PC-3 (cell line): ENCODE measurements around the gene GXYLT1. TPM values are rescaled to one million over a fixed set of nuclear protein-coding genes. Genes with fewer than 3 reads are reported as not detected.

Experiments
- ATAC-seq: fragments of 200-7000 bp; cut with Tn5 transposase; 2 replicates; pipeline ENCODE4 v1.9.1; 2020; ENCODE audit warnings: mild to moderate bottlenecking, moderate library complexity
- Bru-seq: library from RNA; stranded (reverse); fragments of 400-500 nt; gene quantifications from one replicate; lab custom pipeline; 2021; lab: Mats Ljungman, UMichigan
- BruChase-seq, 2 experiments: library from RNA; stranded (reverse); fragments of 400-500 nt; gene quantifications; one replicate each; lab custom pipeline; 2021; lab: Mats Ljungman, UMichigan
- BruUV-seq: library from RNA; stranded (reverse); fragments of 400-500 nt; replicated peaks from 2 replicates; lab custom pipeline; 2021; lab: Mats Ljungman, UMichigan
- CTCF ChIA-PET: fragments of 300-600 bp; sonication (Branson Sonifier 250); formaldehyde crosslinking; loops from one replicate; lab custom pipeline; 2022; ENCODE audit warnings: antibody characterized with exemption; lab: Charles Lee
- POLR2A ChIA-PET: fragments of 300-600 bp; sonication (Branson Sonifier 250); formaldehyde crosslinking; loops from one replicate; lab custom pipeline; 2022; ENCODE audit warnings: antibody characterized with exemption; ENCODE audit not compliant: unreplicated experiment; lab: Charles Lee
- DNase-seq: peaks from one replicate; pipeline ENCODE4 v3.0.0-alpha.2; 2015
- H2AFZ ChIP-seq: fragments of 300-600 bp; sonication (generic); 2 replicates; pipeline ENCODE4 v1.6.0; 2016; ENCODE audit warnings: antibody characterized with exemption, low read length
- H3F3A ChIP-seq: fragments of 300-600 bp; sonication (generic); one replicate; pipeline ENCODE4 v1.6.0; 2017; ENCODE audit warnings: antibody characterized with exemption, low read length, control low read depth, mild to moderate bottlenecking; ENCODE audit not compliant: unreplicated experiment
- H3K27ac ChIP-seq: fragments of 300-600 bp; sonication (generic); 2 replicates; pipeline ENCODE4 v1.5.1; 2016; ENCODE audit warnings: mild to moderate bottlenecking, low read length
- H3K27me3 ChIP-seq: fragments of 300-600 bp; sonication (generic); 2 replicates; pipeline ENCODE4 v1.6.1; 2016; ENCODE audit warnings: low read length, mixed read lengths
- H3K36me3 ChIP-seq: fragments of 300-600 bp; sonication (generic); 2 replicates; pipeline ENCODE4 v1.6.1; 2016; ENCODE audit warnings: low read depth, mixed run types, low read length, mixed read lengths
- H3K4me1 ChIP-seq: fragments of 300-600 bp; sonication (generic); 2 replicates; pipeline ENCODE4 v1.5.1; 2016; ENCODE audit warnings: low read length; ENCODE audit not compliant: insufficient read depth
- H3K4me2 ChIP-seq: fragments of 300-600 bp; sonication (generic); 2 replicates; pipeline ENCODE4 v1.6.0; 2016; ENCODE audit warnings: low read length
- H3K4me3 ChIP-seq: fragments of 300-600 bp; sonication (generic); 2 replicates; pipeline ENCODE4 v1.5.1; 2016; ENCODE audit warnings: mild to moderate bottlenecking, low read length, mixed read lengths
- H3K79me2 ChIP-seq: fragments of 300-600 bp; sonication (generic); 2 replicates; pipeline ENCODE4 v1.6.1; 2017; ENCODE audit warnings: low read length, mixed read lengths
- H3K9ac ChIP-seq: fragments of 300-600 bp; sonication (generic); 2 replicates; pipeline ENCODE4 v1.6.0; 2016; ENCODE audit warnings: mild to moderate bottlenecking, low read length
- H3K9me2 ChIP-seq: fragments of 300-600 bp; sonication (generic); replicated peaks from 2 replicates; pipeline ENCODE4 v1.6.1; 2016; ENCODE audit warnings: mixed run types, low read length, mixed read lengths
- H3K9me3 ChIP-seq: fragments of 300-600 bp; sonication (generic); 2 replicates; pipeline ENCODE4 v1.6.1; 2016; ENCODE audit warnings: low read length, mixed read lengths
- H4K20me1 ChIP-seq: fragments of 300-600 bp; sonication (generic); 2 replicates; pipeline ENCODE4 v1.6.1; 2016; ENCODE audit warnings: low read length, mixed read lengths
- EZH2 ChIP-seq: fragments of 300-600 bp; sonication (generic); IDR thresholded peaks from one replicate; pipeline ENCODE4 v1.6.1; 2017; ENCODE audit warnings: antibody characterized with exemption, mild to moderate bottlenecking, low read length; ENCODE audit not compliant: unreplicated experiment
- EZH2phosphoT487 ChIP-seq: fragments of 300-600 bp; sonication (generic); IDR thresholded peaks from 2 replicates; pipeline ENCODE4 v1.6.1; 2018; ENCODE audit warnings: mild to moderate bottlenecking, antibody characterized with exemption, low read length, borderline replicate concordance
- intact Hi-C: fragments of 100-400 bp; cut with micrococcal nuclease; formaldehyde crosslinking; loops from 2 replicates; pipeline ENCODE4 v1.9.0; 2023
- long read RNA-seq: library from polyadenylated mRNA; unstranded; transcript quantifications from one replicate; pipeline ENCODE4 v2.0.0, GENCODE V29; 2021; ENCODE audit not compliant: unreplicated experiment
- total RNA-seq: library from RNA; depleted of rRNA; stranded (reverse); fragments of >200 nt; gene quantifications from 2 replicates; pipeline ENCODE4 v1.2.3, GENCODE V29; 2014; rRNA removed
- TF ChIP-seq, protein P1 (sequence below): fragments of 300-600 bp; sonication (generic); conservative IDR thresholded peaks from 2 replicates; pipeline ENCODE4 v1.5.1; 2017; ENCODE audit warnings: antibody characterized with exemption, low read depth, mild to moderate bottlenecking, low read length

Gene GXYLT1, protein sequence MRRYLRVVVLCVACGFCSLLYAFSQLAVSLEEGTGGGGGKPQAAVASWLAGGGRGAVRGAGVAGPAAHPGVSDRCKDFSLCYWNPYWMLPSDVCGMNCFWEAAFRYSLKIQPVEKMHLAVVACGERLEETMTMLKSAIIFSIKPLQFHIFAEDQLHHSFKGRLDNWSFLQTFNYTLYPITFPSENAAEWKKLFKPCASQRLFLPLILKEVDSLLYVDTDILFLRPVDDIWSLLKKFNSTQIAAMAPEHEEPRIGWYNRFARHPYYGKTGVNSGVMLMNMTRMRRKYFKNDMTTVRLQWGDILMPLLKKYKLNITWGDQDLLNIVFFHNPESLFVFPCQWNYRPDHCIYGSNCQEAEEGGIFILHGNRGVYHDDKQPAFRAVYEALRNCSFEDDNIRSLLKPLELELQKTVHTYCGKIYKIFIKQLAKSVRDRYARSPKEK
- 5.1 and 10.9 TPM in 2 replicates for total RNA-seq
- percentile 72 among the genes with signal in this experiment for Bru-seq, nascent RNA
- percentile 75 among the genes with signal in this experiment for BruChase-seq, experiment 1, labeled RNA remaining after a 6-hour chase
- BruChase-seq, experiment 2, labeled RNA remaining after a 2-hour chase = percentile 68 among the genes with signal in this experiment
- long read RNA-seq, full-length matches to known transcripts = 15 of 25 reads
- long read RNA-seq, partial matches to known transcripts = 2 of 25 reads
- long read RNA-seq, other reads (novel, unspliced or antisense) = 8 of 25 reads

DNA sequence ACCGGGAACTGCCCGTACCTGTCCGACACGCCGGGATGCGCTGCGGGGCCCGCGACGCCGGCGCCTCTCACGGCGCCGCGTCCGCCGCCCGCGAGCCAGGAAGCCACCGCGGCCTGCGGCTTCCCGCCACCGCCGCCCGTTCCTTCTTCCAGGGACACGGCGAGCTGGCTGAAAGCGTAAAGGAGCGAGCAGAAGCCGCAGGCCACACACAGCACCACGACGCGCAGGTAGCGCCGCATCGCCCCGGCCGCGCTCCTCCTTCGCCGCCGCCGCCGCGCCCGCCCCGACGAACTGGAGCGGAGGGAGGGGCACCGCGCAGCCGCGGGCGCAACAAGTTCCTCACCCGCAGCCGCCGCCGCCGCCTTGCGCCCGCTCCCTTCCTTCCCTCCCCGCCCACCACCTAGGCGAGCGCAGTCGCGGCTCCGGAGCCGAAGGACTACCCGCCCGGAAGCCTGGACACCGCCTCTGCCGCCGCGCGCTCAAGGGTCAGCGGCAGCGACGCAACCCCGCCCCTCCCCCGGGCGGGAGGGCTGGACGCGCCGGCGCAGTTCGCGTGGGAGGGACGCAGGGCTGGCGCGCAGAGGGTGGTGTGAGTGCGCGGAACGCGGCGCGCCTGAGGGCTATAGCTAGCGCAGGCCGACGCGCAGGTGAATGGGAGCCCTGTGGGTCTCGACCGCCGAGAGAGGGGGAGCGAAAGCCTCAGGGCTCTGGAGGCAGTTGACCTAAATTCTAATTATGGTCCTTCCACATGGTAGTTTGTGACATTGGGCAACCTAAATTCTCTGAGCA, at the start of gene GXYLT1:
TSS of gene GXYLT1 (minus strand) at position 467 of the 789 bp plus-strand sequence. CDS start at position 239, 228 bp downstream.
- H2AFZ ChIP-seq = peak within 1 kb of the TSS; percentile 96
- ChIA-PET POLR2A (interaction anchor here (0.5 kb wide), 1 partner anchor 94 kb away, joined by 9 read pairs; no protein-coding TSS in a partner anchor), CTCF (no interaction called here)
- H3K4me1 ChIP-seq = peaks cover 23% of the 10 kb centered on the region; the same call in 1 of the 2 replicates
- no peaks in the 10 kb centered on the region for H3K36me3 ChIP-seq
- no peaks in the 10 kb centered on the region for H3F3A ChIP-seq
- H3K79me2 ChIP-seq = peaks cover 44% of the 10 kb centered on the region
- DNase-seq (peak; percentile 97), ATAC-seq (peak; percentile 93)
- peaks cover 11% of the 10 kb centered on the region; the same call in 1 of the 2 replicates for H4K20me1 ChIP-seq
- peak within 1 kb of the TSS; percentile 90 for H3K4me2 ChIP-seq
- peak within 1 kb of the TSS; percentile 32 for H3K27ac ChIP-seq
- BruUV-seq = no TSS peak
- no peaks in the 10 kb centered on the region for H3K9me3 ChIP-seq
- intact Hi-C loops = loop anchor here (1.0 to 5.0 kb wide), 2 partner anchors 93 to 182 kb away; partner anchors contain the start of genes PPHLN1, YAF2 and ZCRB1
- peak within 1 kb of the TSS; percentile 86 for H3K4me3 ChIP-seq
- 0 out of 2 replicates have a peak, but pooled peaks have one; percentile 36 for TF ChIP-seq EZH2phosphoT487
- TF ChIP-seq, protein P1, sequence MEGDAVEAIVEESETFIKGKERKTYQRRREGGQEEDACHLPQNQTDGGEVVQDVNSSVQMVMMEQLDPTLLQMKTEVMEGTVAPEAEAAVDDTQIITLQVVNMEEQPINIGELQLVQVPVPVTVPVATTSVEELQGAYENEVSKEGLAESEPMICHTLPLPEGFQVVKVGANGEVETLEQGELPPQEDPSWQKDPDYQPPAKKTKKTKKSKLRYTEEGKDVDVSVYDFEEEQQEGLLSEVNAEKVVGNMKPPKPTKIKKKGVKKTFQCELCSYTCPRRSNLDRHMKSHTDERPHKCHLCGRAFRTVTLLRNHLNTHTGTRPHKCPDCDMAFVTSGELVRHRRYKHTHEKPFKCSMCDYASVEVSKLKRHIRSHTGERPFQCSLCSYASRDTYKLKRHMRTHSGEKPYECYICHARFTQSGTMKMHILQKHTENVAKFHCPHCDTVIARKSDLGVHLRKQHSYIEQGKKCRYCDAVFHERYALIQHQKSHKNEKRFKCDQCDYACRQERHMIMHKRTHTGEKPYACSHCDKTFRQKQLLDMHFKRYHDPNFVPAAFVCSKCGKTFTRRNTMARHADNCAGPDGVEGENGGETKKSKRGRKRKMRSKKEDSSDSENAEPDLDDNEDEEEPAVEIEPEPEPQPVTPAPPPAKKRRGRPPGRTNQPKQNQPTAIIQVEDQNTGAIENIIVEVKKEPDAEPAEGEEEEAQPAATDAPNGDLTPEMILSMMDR = no peak
- H3K27me3 ChIP-seq = no peaks in the 10 kb centered on the region
- H3K9ac ChIP-seq = peak within 1 kb of the TSS; percentile 68
- no peaks in the 10 kb centered on the region for H3K9me2 ChIP-seq

DNA sequence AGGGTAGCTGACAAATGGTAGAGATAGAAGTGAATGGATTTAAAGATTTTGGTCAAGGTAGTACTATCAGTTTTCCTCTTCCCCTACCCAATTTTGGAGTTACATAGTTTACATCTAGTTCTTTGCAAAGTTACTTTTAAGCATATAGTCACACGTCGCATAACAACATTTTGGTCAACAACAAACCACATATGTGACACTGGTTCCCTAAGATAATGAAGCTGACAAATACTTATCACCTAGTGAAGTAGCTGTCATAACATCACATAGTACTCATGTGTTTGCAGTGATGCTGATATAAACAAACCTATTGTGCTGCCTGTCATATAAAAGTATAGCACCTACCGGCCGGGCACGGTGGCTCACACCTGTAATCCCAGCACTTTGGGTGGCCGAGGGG, 48.0 kb upstream of the GXYLT1 start:
- ChIA-PET CTCF (no interaction called here), POLR2A (no interaction called here)
- intact Hi-C loops = no loop called here

More for the DNA sequence above, 48.0 kb upstream of the GXYLT1 start:
- H3K4me2 ChIP-seq = no peak overlapping the region
- H3K9me3 ChIP-seq = no peaks in the 10 kb centered on the region
- no peak overlapping the region for H3K4me3 ChIP-seq
- TF ChIP-seq EZH2 = no peak
- TF ChIP-seq, protein P1 = no peak
- TF ChIP-seq EZH2phosphoT487 = no peak
- H3K36me3 ChIP-seq = no peaks in the 10 kb centered on the region
- H3K4me1 ChIP-seq = 0 out of 2 replicates have a peak, but pooled peaks cover 12% of the 10 kb centered on the region
- H3K79me2 ChIP-seq = no peaks in the 10 kb centered on the region
- no peak overlapping the region for H3K27ac ChIP-seq
- DNase-seq (no peak), ATAC-seq (no peak)
- H3K9ac ChIP-seq = no peak overlapping the region
- H4K20me1 ChIP-seq = no peaks in the 10 kb centered on the region
- no peaks in the 10 kb centered on the region for H3F3A ChIP-seq
- H2AFZ ChIP-seq = no peak overlapping the region
- H3K9me2 ChIP-seq = no peaks in the 10 kb centered on the region
- no peaks in the 10 kb centered on the region for H3K27me3 ChIP-seq
- no TSS peak for BruUV-seq
